Measurements from ENCODE around the gene OR2Z1. TPM values are rescaled to one million over a fixed set of nuclear protein-coding genes. Genes with fewer than 3 reads are reported as not detected.

The OR2Z1 gene
- total RNA-seq, 2 donors from 2014 or later: not detected

DNA sequence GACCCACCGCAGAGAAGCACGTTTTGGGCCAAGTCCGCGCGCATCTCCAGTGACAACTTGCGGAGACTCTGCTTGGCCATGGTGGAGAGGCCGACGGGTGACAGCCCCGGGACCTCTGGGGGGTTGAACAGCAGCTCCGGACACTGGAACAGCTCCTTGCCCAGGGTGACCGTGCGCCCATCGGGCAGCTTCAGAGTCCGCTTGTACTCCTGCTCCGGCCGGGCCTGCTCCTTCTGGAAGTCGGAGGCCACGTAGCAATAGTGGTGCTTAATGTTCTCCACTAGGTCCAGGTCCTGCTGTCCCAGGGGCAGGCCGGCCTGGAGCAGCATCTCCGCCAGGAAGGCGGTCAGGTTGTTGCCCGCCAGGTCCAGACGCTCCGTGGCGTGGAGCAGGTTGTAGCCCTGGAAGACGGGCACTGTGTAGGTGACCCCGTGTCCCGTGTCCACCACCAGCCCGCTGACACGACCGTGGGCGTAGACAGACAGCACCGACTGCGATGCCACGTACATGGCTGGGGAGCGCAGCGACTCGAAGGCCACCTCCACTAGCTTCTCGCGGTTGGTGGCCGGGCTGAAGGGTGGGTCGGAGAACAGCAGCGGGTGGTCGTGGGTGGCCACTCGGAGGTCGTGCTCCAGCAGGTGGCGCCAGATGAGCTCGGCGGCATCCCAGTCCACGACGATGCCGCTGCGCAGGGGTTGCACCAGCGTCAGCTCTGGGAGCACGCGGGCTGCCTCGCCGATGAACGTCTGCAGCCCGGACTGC, 23.6 kb upstream of the OR2Z1 start:
- H3K4me1 ChIP-seq (ENCODE audit: control insufficient read depth in 1 of 2, low read depth in 2 of 2): no peaks in the 10 kb centered on the region
- no peaks in the 10 kb centered on the region for H3K9me3 ChIP-seq
- TF ChIP-seq CTCF (IDR thresholded peaks at IDR 0.05): no peak
- ATAC-seq (ENCODE audit: insufficient number of reproducible peaks, low FRiP score, low read depth) (no peak), DNase-seq (ENCODE audit: low spot score) (no peak)
- no peaks in the 10 kb centered on the region for H3K27me3 ChIP-seq (replicated peaks; ENCODE audit: insufficient read depth)
- H3K27ac ChIP-seq: no peak overlapping the region
- no peak overlapping the region for H3K4me3 ChIP-seq
- H3K36me3 ChIP-seq: no peaks in the 10 kb centered on the region

DNA sequence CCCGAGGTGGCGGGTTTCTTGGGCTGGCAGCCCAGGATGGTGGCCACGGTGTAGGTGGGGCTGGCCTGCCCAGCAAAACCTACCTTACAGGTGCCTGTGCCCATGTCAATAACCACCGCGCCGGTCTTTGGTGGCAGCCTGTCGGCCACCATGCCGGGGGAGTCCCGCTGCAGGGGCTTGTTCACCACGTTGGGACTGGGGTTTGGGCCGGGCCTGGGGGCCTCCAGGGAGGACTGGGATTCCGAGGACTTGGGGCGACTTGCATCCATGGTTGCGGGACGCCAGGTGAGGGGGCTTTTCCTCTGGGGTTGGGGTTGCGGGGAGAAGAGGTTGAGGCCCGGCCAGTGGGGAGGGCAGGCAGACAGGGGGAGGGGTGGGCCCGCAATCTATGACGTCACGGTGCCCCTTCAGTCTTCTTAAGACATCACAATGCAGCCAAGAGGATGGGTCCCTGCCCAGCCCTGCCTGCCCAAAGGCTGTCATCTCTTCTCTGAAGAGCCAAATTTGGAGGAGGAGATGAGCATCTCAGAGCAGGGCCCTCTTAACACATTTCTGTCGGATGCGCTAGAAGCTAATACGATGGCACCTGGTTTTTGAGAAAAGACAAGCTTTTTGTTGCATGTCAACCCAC, 22.9 kb upstream of the OR2Z1 start, which contains the start of gene ACTL9:
Gene ACTL9 (minus strand): TSS at position 363 of the 631 bp plus-strand sequence. CDS start 94 bp downstream, at position 269.
- no peak for TF ChIP-seq CTCF (IDR thresholded peaks at IDR 0.05)
- H3K27ac ChIP-seq: no peak within 1 kb of the TSS
- no peaks in the 10 kb centered on the region for H3K27me3 ChIP-seq (replicated peaks; ENCODE audit: insufficient read depth)
- H3K4me1 ChIP-seq (ENCODE audit: control insufficient read depth in 1 of 2, low read depth in 2 of 2): no peaks in the 10 kb centered on the region
- H3K36me3 ChIP-seq: no peaks in the 10 kb centered on the region
- DNase-seq (ENCODE audit: low spot score): no peak
- H3K9me3 ChIP-seq: no peaks in the 10 kb centered on the region
- no peak for ATAC-seq (ENCODE audit: insufficient number of reproducible peaks, low FRiP score, low read depth)
- no peak within 1 kb of the TSS for H3K4me3 ChIP-seq

- Histone ChIP-seq H3K9me3 (no peaks in the 10 kb centered on the region), H3K4me1 (ENCODE audit: control insufficient read depth in 1 of 2, low read depth in 2 of 2) (no peaks in the 10 kb centered on the region), H3K27me3 (replicated peaks; ENCODE audit: insufficient read depth) (no peaks in the 10 kb centered on the region), H3K36me3 (no peaks in the 10 kb centered on the region), H3K4me3 (no peak overlapping the region), H3K27ac (no peak overlapping the region)
- DNase-seq (ENCODE audit: low spot score) (no peak), ATAC-seq (ENCODE audit: insufficient number of reproducible peaks, low FRiP score, low read depth) (no peak)
- TF ChIP-seq CTCF (IDR thresholded peaks at IDR 0.05): no peak
Observed at GRCh38 chr19:8699908-8700307, 21.5 kb upstream of the OR2Z1 start.

DNA sequence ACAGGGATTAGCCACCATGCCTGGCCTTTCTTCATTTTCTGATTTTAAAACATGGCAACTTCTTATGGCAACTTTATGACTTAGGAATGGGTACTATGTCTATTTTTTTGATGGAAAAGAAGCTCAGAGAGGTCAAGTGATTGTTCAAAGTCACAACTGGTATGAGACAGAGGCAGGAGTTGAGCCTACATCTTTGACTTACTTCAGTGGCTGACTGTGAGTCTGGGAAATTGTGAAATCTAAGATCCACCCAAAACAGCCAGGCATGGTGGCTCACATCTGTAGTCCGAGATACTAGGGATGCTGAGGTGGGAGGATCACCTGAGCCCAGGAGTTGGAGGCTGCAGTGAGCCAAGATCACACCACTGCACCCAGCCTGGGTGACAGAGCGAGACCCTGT, 20.5 kb upstream of the OR2Z1 start:
- TF ChIP-seq CTCF (IDR thresholded peaks at IDR 0.05): no peak
- H3K27me3 ChIP-seq (replicated peaks; ENCODE audit: insufficient read depth): no peaks in the 10 kb centered on the region
- ATAC-seq (ENCODE audit: insufficient number of reproducible peaks, low FRiP score, low read depth) (no peak), DNase-seq (ENCODE audit: low spot score) (no peak)
- no peak overlapping the region for H3K27ac ChIP-seq
- no peak overlapping the region for H3K4me3 ChIP-seq
- H3K36me3 ChIP-seq: no peaks in the 10 kb centered on the region
- H3K4me1 ChIP-seq (ENCODE audit: control insufficient read depth in 1 of 2, low read depth in 2 of 2): no peaks in the 10 kb centered on the region
- no peaks in the 10 kb centered on the region for H3K9me3 ChIP-seq

GRCh38 chr19:8702350-8702749, 19.1 kb upstream of the OR2Z1 start:
- ATAC-seq (ENCODE audit: insufficient number of reproducible peaks, low FRiP score, low read depth): no peak
- no peaks in the 10 kb centered on the region for H3K27me3 ChIP-seq (replicated peaks; ENCODE audit: insufficient read depth)
- no peaks in the 10 kb centered on the region for H3K4me1 ChIP-seq (ENCODE audit: control insufficient read depth in 1 of 2, low read depth in 2 of 2)
- TF ChIP-seq CTCF (IDR thresholded peaks at IDR 0.05): no peak
- no peak overlapping the region for H3K4me3 ChIP-seq
- no peaks in the 10 kb centered on the region for H3K36me3 ChIP-seq
- H3K9me3 ChIP-seq: no peaks in the 10 kb centered on the region
- H3K27ac ChIP-seq: no peak overlapping the region
- DNase-seq (ENCODE audit: low spot score): no peak

Data from thoracic aorta (tissue), 2 donors.